KMS-11 (cell line): ENCODE results near the gene CASP10.

Experiments
- H2AFZ ChIP-seq: fragments of 200-600 bp; sonication (generic); 2 replicates; pipeline ENCODE4 v1.6.1; 2016; ENCODE audit warnings: antibody characterized with exemption, mixed run types, low read depth
- H3K27ac ChIP-seq: fragments of 200-600 bp; sonication (generic); 2 replicates; pipeline ENCODE4 v1.6.1; 2016; ENCODE audit warnings: mild to moderate bottlenecking, mixed run types
- H3K27me3 ChIP-seq: fragments of 200-600 bp; sonication (generic); 2 replicates; pipeline ENCODE4 v1.6.1; 2017; ENCODE audit warnings: mild to moderate bottlenecking, low read depth, mixed run types, moderate library complexity; ENCODE audit not compliant: insufficient read depth
- H3K36me3 ChIP-seq: fragments of 200-600 bp; sonication (generic); 2 replicates; pipeline ENCODE4 v1.6.1; 2017; ENCODE audit warnings: mild to moderate bottlenecking, mixed run types; ENCODE audit not compliant: insufficient read depth
- H3K4me1 ChIP-seq: fragments of 200-600 bp; sonication (generic); 2 replicates; pipeline ENCODE4 v1.6.1; 2016; ENCODE audit warnings: mild to moderate bottlenecking, low read depth, mixed run types; ENCODE audit not compliant: poor library complexity, severe bottlenecking
- H3K4me2 ChIP-seq: fragments of 200-600 bp; sonication (generic); 2 replicates; pipeline ENCODE4 v1.7.0; 2016; ENCODE audit warnings: mild to moderate bottlenecking, mixed run types
- H3K4me3 ChIP-seq: fragments of 200-600 bp; sonication (generic); IDR thresholded peaks from 2 replicates; pipeline ENCODE4 v1.6.1; 2017; ENCODE audit warnings: low read depth, low read length, mixed read lengths; ENCODE audit not compliant: insufficient read depth
- H3K79me2 ChIP-seq: fragments of 200-600 bp; sonication (generic); 2 replicates; pipeline ENCODE4 v1.6.1; 2016; ENCODE audit warnings: low read depth, mixed run types; ENCODE audit not compliant: insufficient read depth
- H3K9ac ChIP-seq: fragments of 200-600 bp; sonication (generic); 2 replicates; pipeline ENCODE4 v1.6.1; 2016; ENCODE audit warnings: mild to moderate bottlenecking, mixed run types
- H4K20me1 ChIP-seq: fragments of 200-600 bp; sonication (generic); 2 replicates; pipeline ENCODE4 v1.6.1; 2016; ENCODE audit warnings: mild to moderate bottlenecking, mixed run types; ENCODE audit not compliant: insufficient read depth
- TF ChIP-seq, protein P1 (sequence below): fragments of 200-600 bp; sonication (generic); conservative IDR thresholded peaks from 2 replicates; pipeline ENCODE4 v1.6.1; 2017; ENCODE audit warnings: low read depth, mild to moderate bottlenecking, antibody characterized with exemption, low read length, moderate library complexity, mixed read lengths

Gene CASP10

DNA sequence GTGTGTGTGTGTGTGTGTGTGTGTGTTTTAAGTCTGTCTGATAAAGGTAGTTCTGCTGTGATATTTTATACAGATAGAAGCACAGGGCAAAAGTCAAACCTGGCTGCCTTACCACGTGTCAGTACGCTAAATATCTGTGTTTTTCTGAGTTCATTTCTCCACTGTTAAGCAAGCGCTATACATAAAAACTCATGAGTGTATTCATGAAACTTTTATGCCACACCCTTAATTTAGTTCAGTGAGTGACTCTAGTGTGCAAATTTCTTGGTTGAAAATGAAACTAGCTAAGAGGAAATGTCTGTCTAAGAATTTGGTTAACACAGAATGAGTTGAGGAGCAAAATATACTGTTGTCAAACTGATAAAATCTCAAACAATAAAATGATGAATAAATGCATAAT, 11.2 kb downstream of the CASP10 start:
- TF ChIP-seq, protein P1, sequence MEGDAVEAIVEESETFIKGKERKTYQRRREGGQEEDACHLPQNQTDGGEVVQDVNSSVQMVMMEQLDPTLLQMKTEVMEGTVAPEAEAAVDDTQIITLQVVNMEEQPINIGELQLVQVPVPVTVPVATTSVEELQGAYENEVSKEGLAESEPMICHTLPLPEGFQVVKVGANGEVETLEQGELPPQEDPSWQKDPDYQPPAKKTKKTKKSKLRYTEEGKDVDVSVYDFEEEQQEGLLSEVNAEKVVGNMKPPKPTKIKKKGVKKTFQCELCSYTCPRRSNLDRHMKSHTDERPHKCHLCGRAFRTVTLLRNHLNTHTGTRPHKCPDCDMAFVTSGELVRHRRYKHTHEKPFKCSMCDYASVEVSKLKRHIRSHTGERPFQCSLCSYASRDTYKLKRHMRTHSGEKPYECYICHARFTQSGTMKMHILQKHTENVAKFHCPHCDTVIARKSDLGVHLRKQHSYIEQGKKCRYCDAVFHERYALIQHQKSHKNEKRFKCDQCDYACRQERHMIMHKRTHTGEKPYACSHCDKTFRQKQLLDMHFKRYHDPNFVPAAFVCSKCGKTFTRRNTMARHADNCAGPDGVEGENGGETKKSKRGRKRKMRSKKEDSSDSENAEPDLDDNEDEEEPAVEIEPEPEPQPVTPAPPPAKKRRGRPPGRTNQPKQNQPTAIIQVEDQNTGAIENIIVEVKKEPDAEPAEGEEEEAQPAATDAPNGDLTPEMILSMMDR, result no peak
- peaks cover 19% of the 10 kb centered on the region; the same call in 1 of the 2 replicates for H3K79me2 ChIP-seq

DNA sequence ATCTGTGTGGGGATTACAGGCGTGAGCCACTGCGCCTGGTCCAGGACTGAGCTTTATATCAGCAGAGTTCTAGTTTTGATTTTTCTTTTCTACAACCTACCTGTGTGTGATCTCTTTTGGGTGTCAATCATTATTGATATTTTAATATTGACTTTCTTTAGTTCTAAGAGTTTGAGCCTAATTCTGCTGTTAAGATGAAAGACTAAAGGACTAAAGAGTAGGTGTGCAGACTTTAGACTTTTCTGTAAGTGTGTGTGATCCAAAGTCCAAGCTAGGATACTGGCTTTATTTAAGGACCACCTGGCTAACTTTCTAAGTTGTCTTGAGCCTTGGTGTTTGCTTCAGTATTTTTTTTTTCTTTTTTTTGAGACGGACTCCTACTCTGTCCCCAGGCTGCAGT, 12.4 kb downstream of the CASP10 start:
- Histone ChIP-seq H3K4me3 (no peak overlapping the region), H3K36me3 (peaks cover 2% of the 10 kb centered on the region; the same call in 1 of the 2 replicates), H4K20me1 (no peaks in the 10 kb centered on the region), H3K4me2 (peak overlapping the region; percentile 54; the same call in 1 of the 2 replicates), H3K79me2 (peaks cover 19% of the 10 kb centered on the region; the same call in 1 of the 2 replicates), H3K27ac (no peak overlapping the region), H3K9ac (no peak overlapping the region), H2AFZ (no peak overlapping the region), H3K4me1 (peaks cover 65% of the 10 kb centered on the region), H3K27me3 (no peaks in the 10 kb centered on the region)
- TF ChIP-seq, protein P1, result no peak

More for the DNA sequence above, 11.2 kb downstream of the CASP10 start:
- peak overlapping the region; percentile 5; the same call in 1 of the 2 replicates for H3K9ac ChIP-seq
- H3K4me2 ChIP-seq, result peak overlapping the region; percentile 54
- H3K4me3 ChIP-seq, result no peak overlapping the region
- H3K27ac ChIP-seq, result peak overlapping the region; percentile 42
- no peaks in the 10 kb centered on the region for H3K27me3 ChIP-seq
- peaks cover 2% of the 10 kb centered on the region; the same call in 1 of the 2 replicates for H3K36me3 ChIP-seq
- H3K4me1 ChIP-seq, result peaks cover 75% of the 10 kb centered on the region
- H2AFZ ChIP-seq, result no peak overlapping the region
- H4K20me1 ChIP-seq, result no peaks in the 10 kb centered on the region

DNA sequence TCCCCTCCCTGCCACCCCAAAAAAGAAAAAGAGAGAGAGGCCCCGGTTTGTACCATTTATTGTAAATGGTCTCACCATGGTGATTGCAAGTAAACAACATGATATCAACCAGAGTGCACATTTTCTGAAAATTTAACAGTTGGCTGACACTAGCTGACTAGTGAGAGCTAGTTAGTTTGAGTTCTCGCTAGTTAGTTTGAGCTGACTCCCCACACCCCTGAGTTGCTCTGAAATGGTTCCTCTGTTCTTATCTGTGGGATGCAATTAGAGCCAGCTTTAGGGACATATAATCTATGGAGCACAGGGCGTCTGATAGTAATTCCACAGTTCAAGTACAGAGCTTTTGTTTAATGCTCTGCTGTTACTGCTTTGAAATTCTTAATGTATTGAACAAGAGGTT, 13.1 kb downstream of the CASP10 start:
- Histone ChIP-seq H3K4me1 (peaks cover 58% of the 10 kb centered on the region), H3K27me3 (no peaks in the 10 kb centered on the region), H3K4me2 (no peak overlapping the region), H3K9ac (no peak overlapping the region), H3K4me3 (no peak overlapping the region), H2AFZ (no peak overlapping the region), H3K27ac (no peak overlapping the region), H3K36me3 (peaks cover 2% of the 10 kb centered on the region; the same call in 1 of the 2 replicates), H3K79me2 (peaks cover 19% of the 10 kb centered on the region; the same call in 1 of the 2 replicates), H4K20me1 (no peaks in the 10 kb centered on the region)
- TF ChIP-seq, protein P1, result no peak

DNA sequence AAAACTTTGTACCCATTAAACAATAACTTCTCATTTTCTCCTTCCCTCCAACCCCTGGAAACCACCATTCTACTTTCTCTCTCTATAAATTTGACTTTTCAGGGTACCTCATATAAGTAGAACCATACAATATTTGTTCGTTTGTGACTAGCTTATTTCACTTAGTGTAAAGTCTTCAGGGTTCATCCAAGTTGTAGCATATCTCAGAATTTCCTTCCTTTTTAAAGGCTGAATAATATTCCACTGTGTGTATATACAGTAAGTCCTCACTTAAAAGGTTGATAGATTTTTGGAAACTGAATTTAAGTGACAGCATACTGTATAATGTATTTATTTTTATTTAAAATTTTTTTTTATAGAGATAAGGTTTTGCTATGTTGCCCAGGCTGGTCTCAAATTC, 13.9 kb downstream of the CASP10 start:
- H3K36me3 ChIP-seq, result peaks cover 2% of the 10 kb centered on the region; the same call in 1 of the 2 replicates
- no peaks in the 10 kb centered on the region for H3K27me3 ChIP-seq
- peaks cover 50% of the 10 kb centered on the region for H3K4me1 ChIP-seq
- H3K27ac ChIP-seq, result no peak overlapping the region
- peaks cover 19% of the 10 kb centered on the region; the same call in 1 of the 2 replicates for H3K79me2 ChIP-seq
- no peak overlapping the region for H3K9ac ChIP-seq
- no peak overlapping the region for H3K4me3 ChIP-seq
- H2AFZ ChIP-seq, result no peak overlapping the region
- no peaks in the 10 kb centered on the region for H4K20me1 ChIP-seq
- TF ChIP-seq, protein P1, result no peak
- no peak overlapping the region for H3K4me2 ChIP-seq
